IPS-18c (cell line): ENCODE measurements around the gene IQGAP2.

Experiments used
- H3K4me3 ChIP-seq: 2 replicates; pipeline ENCODE4 v1.7.0; 2013; ENCODE audit warnings: low read depth, mild to moderate bottlenecking, low read length, moderate library complexity; ENCODE audit not compliant: insufficient read depth
- H3K9me3 ChIP-seq: one replicate; pipeline ENCODE4 v1.6.1; 2013; ENCODE audit warnings: mild to moderate bottlenecking, low read length, moderate library complexity; ENCODE audit not compliant: control insufficient read depth, insufficient read depth

The IQGAP2 gene

DNA sequence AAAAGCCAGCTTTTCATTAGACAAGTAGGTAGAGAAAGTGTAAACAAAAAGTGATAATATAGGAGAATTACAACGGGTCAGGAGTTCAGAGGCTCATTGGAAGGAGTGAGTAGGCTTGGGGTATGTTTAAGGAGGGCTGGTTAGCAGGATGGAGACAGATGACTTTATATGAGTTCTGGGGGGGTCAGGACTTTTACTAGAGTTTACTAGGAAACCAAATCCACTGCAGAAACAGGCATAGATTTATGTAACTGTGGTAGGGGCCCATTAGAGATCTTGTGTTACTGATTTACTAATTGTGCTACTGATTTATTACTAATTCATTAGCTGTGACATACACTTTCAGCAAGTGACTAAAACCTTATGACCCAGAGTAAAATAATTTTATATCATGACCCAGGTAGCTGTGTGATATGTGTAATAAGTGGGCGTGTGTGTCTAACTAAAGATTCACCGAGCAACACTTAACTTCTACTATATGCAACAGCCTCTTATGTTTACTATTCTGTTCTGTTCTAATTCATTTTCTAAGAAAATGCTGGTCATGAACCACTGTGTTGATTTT is 73.5 kb downstream of the IQGAP2 start:
- no peak overlapping the region for H3K4me3 ChIP-seq
- no peaks in the 10 kb centered on the region for H3K9me3 ChIP-seq

- no peak overlapping the region for H3K4me3 ChIP-seq
- H3K9me3 ChIP-seq = no peaks in the 10 kb centered on the region
Observed at GRCh38 chr5:76477061-76477460, 74.0 kb downstream of the IQGAP2 start.

- H3K9me3 ChIP-seq = no peaks in the 10 kb centered on the region
- no peak overlapping the region for H3K4me3 ChIP-seq
Observed at GRCh38 chr5:76477571-76477970, 74.5 kb downstream of the IQGAP2 start.

DNA sequence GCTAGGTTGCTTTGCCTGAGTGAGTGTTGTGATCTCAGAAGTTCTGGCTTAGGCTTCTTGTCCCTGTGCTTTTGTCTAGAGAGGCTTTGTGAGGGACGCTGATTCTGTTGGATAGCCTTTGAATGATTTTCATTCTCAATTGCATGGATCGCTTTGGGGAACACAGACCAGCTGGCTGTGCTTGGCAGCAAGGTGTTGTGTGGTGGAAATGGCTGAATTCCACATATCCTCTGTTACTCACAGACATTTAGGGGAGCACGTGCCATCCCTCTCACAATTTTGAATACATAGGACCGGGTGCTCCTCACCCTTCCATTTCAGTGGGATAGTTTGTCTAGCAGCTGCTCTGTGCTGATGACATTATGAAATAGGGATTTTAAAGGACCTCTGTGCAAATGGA is 76.2 kb downstream of the IQGAP2 start:
- no peak overlapping the region for H3K4me3 ChIP-seq

DNA sequence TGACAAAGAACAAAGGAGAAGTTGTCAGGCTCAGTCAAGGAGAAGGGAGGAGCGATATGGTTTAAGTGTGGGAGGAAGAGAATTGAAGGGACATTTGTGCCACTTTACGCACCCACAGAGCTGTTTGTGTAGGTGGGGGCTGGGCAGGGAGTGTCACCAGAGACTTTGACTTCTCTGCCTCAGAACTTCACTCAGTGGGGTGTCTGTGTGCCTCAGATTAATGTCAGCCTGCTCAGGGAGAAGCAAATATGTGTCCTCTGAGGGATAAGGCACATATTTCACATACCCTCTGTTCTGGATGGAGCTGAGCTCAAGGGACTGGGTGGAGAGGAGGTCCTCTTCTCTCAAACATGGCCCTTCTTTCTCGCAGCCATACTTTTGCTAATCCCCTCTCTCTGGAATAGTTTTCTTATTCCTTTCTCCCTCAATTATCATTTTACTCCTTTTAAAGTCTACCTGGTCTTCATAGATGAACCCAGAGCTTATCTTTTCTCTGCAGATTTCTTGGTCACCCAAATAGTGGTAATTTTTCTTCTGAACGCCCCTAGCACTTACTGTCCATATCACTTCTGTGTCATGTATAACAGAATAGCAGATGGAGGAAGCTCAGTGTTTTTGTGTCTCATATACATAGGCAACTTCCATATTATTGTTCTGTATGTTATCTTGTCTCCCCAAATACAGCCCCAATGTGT is 77.0 kb downstream of the IQGAP2 start:
- Histone ChIP-seq H3K4me3 (no peak overlapping the region), H3K9me3 (no peaks in the 10 kb centered on the region)

More for the DNA sequence above, 76.2 kb downstream of the IQGAP2 start:
- no peaks in the 10 kb centered on the region for H3K9me3 ChIP-seq

DNA sequence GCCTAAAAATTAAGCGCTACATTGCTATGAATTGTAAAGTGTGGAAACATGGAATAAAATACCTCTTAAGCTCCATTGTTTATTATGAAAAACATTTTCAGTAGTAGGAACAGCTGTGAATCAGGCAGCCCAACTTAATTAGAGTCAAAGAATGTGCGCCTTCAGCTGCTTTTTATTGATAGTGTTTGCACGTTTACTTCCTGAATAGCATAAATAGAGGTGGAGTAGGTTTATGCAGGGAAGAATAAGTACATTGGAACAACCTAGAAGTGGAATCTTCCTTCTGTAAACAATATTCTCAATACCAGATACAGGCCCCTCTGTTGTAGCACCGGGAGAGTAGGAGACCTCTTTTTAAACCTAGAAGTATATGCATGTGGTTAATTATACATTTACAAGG is 79.9 kb downstream of the IQGAP2 start:
- Histone ChIP-seq H3K9me3 (no peaks in the 10 kb centered on the region), H3K4me3 (no peak overlapping the region)

DNA sequence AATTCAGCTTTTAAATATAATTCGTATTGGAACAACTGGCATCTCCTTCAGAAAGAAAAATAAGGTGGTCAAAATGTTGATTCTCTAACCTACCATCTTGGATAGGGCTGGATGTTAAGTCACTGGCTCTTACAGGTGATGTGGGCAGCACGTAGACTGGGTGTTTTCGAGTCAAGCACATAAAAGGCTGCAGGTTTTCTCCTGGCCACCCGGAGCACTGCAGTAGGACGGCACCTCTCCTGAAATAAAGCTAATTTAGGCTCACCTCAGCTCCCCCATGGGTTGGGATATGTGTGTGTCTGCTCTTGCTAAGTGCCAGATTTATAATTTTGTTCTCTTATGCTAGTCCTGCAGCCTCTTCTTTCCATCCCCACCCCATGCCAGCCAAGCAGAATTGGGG is 80.3 kb downstream of the IQGAP2 start:
- no peaks in the 10 kb centered on the region for H3K9me3 ChIP-seq
- no peak overlapping the region for H3K4me3 ChIP-seq

- no peak overlapping the region for H3K4me3 ChIP-seq
- H3K9me3 ChIP-seq = no peaks in the 10 kb centered on the region
Observed at GRCh38 chr5:76483881-76484280, 80.8 kb downstream of the IQGAP2 start.

GRCh38 chr5:76485511-76485910 is 82.4 kb downstream of the IQGAP2 start:
- Histone ChIP-seq H3K9me3 (no peaks in the 10 kb centered on the region), H3K4me3 (no peak overlapping the region)

DNA sequence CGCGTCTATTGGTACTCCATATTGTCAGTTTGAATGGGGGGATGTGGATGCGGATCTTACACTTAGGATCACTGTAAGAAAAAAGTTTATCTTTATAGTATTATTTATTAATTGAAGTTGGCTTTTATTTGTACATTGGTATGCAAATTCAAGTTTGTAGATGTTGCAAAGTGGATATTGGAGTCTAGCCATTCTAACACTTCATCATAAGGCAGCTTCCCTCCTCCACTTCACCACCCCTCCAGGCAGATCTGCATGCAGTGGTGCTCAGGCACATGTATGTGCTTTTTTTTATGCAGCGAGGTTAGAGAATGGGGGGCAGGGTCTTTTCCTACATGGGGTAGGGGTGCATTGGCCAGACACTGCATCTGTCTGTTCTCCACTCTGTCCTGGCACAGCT is 84.3 kb downstream of the IQGAP2 start:
- no peaks in the 10 kb centered on the region for H3K9me3 ChIP-seq

GRCh38 chr5:76487821-76488220 is 84.7 kb downstream of the IQGAP2 start:
- H3K4me3 ChIP-seq = no peak overlapping the region
- H3K9me3 ChIP-seq = no peaks in the 10 kb centered on the region

More for the DNA sequence above, 84.3 kb downstream of the IQGAP2 start:
- H3K4me3 ChIP-seq = no peak overlapping the region

GRCh38 chr5:76488969-76489368 is 85.9 kb downstream of the IQGAP2 start:
- no peak overlapping the region for H3K4me3 ChIP-seq

GRCh38 chr5:76489877-76490688 is 87.0 kb downstream of the IQGAP2 start:
- H3K9me3 ChIP-seq = no peaks in the 10 kb centered on the region
- no peak overlapping the region for H3K4me3 ChIP-seq

More at GRCh38 chr5:76488969-76489368, 85.9 kb downstream of the IQGAP2 start:
- no peaks in the 10 kb centered on the region for H3K9me3 ChIP-seq

- Histone ChIP-seq H3K9me3 (no peaks in the 10 kb centered on the region), H3K4me3 (no peak overlapping the region)
Observed at GRCh38 chr5:76490960-76491359, 87.9 kb downstream of the IQGAP2 start.

- Histone ChIP-seq H3K9me3 (no peaks in the 10 kb centered on the region), H3K4me3 (no peak overlapping the region)
Observed at GRCh38 chr5:76492819-76493189, 89.7 kb downstream of the IQGAP2 start.

DNA sequence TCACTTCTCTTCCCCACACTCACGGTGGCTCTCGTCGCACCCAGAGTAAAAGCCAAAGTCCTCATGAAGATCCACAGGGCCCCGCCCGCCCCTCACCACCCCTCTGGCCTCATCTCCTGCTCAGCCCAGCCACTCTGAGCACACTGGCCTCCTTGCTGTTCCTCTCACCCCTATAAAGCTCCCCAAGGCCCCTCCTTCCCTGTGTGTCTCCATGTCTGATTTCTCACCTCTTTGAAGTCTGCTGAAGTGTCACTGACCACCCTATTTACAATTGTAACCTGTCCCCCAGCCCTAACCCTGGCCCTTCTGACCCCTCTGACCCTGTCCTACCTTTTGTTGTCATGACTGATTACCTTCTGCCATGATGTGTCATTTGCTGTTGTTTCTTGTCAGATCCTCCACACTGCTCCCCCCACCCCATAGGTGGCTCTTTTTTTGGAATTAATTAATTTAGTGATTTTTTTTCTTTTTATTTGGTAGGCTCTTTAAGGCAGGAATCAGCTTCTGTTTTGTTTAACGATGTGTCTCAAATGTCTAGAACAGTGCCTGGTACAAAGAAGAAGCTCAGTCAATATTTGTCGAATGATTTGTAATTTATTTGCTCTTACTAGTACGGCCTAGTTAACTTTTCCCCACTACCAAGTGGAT is 90.2 kb downstream of the IQGAP2 start:
- no peaks in the 10 kb centered on the region for H3K9me3 ChIP-seq

DNA sequence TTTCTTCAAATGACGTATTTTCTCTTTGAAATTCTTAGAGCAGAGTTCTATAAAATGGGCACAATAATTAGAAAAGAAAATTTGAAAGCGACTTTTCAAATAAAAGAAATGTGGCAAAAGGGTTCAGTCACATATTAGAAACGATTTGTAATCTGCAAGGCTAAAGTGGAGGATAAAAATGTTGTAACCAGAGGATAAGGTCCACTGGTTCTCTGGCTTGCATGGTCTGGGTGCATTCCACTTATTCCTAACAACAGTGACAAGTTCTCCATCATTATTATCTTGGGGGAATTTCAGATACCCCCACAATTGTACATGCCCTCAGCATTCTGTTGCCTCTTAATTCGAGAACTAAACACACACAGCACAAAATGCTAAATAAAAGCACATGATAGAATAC is 91.1 kb downstream of the IQGAP2 start:
- Histone ChIP-seq H3K9me3 (no peaks in the 10 kb centered on the region), H3K4me3 (no peak overlapping the region)

More for the DNA sequence above, 90.2 kb downstream of the IQGAP2 start:
- no peak overlapping the region for H3K4me3 ChIP-seq

DNA sequence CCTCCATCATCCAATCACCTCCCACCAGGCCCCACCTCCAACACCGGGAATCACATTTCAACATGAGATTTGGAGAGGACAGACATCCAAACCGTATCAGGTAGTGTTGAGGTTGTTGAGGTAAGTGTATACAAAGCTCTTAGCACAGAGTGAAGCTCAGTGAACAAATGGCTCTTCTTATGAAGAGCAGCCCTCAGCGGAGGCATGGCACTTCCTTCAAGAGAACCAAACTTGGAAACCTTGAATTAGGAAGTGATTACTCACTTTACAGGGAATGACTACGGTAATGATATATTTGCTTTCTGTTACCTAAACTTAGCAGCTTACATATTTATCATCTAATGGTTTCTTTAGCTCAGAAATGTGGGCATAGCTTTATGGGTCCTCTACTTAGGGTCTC is 92.8 kb downstream of the IQGAP2 start:
- H3K9me3 ChIP-seq = no peaks in the 10 kb centered on the region
- no peak overlapping the region for H3K4me3 ChIP-seq
